ENCODE results near the gene PELI3.

PELI3 gene

DNA sequence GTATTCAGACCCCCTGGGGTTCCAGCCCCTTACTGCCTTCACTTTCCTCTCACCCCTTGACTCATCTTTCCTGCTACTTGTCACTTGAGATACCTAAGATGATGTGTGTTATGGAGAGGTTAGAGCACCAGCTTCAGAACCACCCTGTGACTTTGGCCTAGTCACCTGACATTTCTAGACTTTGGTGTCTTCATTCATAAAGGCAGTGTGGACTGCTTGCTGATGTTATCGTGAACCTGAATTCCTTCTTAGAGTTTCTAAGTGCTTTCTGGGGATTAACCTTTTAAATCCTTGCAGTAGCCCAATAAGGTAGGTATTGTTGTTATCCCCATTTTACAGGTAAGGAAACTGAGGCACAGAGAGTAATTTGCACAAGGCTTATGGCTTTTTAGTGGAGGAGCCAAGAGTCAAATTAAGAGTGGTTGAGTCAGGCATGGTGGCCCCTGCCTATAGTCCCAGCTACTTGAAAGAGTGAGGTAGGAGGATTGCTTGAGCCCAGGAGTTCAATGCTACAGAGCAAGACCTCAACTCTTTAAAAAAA, 38.6 kb downstream of the PELI3 start:
- no peak for DNase-seq (ENCODE audit: low spot score)

DNA sequence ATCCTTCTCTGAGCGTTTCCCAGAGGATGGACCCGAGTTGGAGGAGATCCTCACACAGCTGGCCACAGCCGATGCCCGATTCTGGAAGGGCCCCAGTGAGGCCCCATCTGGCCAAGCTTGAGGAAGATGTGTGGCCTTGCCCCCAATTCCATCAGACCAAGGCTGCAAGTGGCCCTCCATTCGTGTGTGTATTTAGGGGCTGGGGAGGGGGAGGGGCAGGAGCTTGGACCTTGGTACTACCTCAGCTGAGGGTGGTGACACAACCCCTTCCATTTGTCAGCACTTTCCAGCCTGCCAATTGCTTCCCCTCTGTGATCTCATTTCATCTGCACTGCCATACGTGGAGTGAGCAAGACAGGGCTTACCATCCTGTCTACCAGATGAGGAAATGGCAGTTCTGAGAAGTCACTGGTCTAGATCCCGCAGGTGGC, 42.4 kb downstream of the PELI3 start:
- DNase-seq (ENCODE audit: low spot score) = no peak

DNA sequence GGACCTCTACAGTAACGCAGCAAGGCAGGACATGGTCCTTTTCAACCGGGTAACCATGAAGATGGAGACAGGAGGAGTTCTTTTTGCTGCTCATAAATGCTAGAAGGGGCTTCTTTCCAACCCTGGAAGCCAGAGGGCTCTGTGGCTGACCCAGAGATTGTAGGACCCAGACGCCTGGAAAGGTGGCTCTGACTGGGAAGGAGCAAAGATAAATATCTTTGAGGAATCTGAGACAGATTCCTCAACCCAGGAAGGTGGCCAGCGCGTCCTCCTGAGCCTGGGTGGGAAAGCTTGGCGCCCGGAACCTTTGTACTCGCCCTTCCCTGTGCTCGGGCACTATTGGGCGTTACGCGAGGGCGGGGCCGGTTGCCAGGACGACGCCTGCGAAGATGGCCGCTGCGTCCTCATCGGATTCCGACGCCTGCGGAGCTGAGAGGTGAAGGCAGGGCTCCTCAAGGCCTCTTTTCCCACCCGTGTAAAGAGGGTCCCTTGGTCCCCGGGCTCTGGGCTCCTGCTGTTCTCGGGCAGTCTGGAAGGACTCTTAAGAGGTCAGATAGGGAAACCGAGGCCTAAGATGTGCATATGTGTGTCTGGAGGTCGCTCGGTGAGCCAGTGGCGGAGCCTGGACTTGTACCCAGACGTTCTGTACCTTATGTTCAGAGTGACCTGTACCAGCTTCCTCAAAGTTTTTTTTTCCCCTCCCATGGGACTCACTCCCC, 43.7 kb downstream of the PELI3 start, which contains the start of gene BBS1:
Gene BBS1, plus strand, starts transcription at position 365 of the 719 bp plus-strand sequence. Its CDS starts 25 bp downstream, at position 390.
- peak; percentile 93 for DNase-seq (ENCODE audit: low spot score)

DNA sequence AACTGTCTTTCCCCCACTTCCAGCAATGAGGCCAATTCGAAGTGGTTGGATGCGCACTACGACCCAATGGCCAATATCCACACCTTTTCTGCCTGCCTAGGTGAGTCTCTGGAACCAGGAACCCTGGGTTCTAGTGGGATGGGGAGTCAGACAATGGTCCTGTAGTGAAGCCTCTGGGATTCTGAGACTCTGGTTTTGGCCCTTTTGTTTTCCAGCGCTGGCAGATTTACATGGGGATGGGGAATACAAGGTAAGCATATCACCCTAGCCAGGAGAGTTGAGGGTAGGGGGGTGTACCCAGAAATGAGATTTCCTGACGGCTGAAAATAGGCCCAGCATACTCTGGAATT, 44.3 kb downstream of the PELI3 start:
- DNase-seq (ENCODE audit: low spot score) = no peak

DNA sequence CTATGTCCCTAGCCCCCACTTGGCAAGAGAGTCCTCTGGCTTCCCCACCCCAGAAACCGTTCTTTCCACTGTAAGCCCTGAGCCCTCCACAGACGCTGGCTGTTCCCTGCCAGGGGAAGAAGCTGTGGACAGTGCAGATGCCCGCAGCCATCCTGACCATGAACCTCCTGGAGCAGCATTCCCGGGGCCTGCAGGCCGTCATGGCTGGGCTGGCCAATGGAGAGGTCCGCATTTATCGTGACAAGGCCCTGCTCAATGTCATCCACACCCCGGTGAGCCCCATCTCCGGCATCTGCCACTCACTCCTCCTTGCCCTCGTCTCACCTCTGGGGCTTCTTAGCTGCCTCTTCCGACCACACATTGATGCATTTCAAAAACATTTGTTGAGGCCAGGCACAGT, 56.9 kb downstream of the PELI3 start:
- no peak for DNase-seq (ENCODE audit: low spot score)

DNA sequence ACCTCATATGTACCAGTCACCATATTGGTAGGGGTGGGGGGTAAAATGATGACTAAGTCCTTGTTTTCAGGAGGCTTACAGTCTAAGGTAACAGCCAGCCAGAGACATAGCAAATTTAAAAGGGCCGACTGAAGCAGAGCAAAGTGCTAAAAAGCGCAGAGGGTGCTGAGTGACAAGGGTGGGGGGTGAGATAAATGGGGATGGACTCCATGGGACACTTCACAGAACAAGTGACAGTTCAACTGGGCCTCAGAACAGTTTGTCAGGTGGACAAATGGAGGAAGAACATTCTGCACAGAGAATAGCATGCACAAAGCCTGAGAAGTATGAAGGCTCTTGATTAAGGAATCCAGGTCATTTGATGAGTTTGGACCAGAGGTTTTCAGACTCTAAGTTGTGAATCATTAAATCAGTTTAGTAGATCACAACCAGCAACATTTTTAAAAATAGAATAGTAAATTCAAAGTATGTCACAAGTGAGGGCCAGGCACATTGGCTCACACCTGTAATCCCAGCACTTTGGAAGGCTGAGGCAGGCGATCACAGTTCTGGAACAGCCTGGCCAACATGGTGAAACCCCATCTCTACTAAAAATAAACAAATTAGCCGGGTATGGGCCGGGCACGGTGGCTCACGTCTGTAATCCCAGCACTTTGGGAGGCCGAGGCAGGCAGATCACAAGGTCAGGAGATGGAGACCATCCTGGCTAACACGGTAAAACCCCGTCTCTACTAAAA, 57.8 kb downstream of the PELI3 start:
- no peak for DNase-seq (ENCODE audit: low spot score)

All from left forelimb (tissue), 1 donor.